Liver (tissue), 9 donors: ENCODE measurements around the gene SHH. TPM values are rescaled to one million over a fixed set of nuclear protein-coding genes. Genes with fewer than 3 reads are reported as not detected.
A peak's percentile ranks its signal among the peaks of the same experiment; 100 is the strongest.

Experiments used
- DNase-seq: peaks from one replicate; pipeline ENCODE4 v3.0.0-alpha.2; 2017; ENCODE audit warnings: low spot score
- H3K27ac ChIP-seq, 2 donors: one replicate each; pipeline ENCODE4 v1.7.0; 2013; ENCODE audit warnings: inconsistent platforms in 2 of 2, low read length in 2 of 2, control low read depth in 1 of 2, low read depth in 1 of 2, mild to moderate bottlenecking in 1 of 2
- H3K27me3 ChIP-seq, 4 donors: one replicate each; pipeline versions ENCODE4 v1.6.1 to v1.7.0; 2013; ENCODE audit warnings: low read length in 3 of 4, inconsistent platforms in 1 of 4, mild to moderate bottlenecking in 1 of 4, moderate library complexity in 1 of 4; ENCODE audit not compliant: control insufficient read depth in 4 of 4, insufficient read depth in 4 of 4
- H3K36me3 ChIP-seq, 4 donors: one replicate each; pipeline versions ENCODE4 v1.6.1 to v1.7.0; 2013; ENCODE audit warnings: low read length in 3 of 4, mild to moderate bottlenecking in 3 of 4, low read depth in 1 of 4, moderate library complexity in 1 of 4; ENCODE audit not compliant: control insufficient read depth in 4 of 4, insufficient read depth in 3 of 4
- H3K4me1 ChIP-seq, 4 donors: one replicate each; pipeline versions ENCODE4 v1.6.1 to v1.7.0; 2013; ENCODE audit warnings: low read length in 3 of 4, mild to moderate bottlenecking in 3 of 4, moderate library complexity in 1 of 4; ENCODE audit not compliant: control insufficient read depth in 4 of 4, insufficient read depth in 4 of 4
- H3K4me3 ChIP-seq, 3 donors: one replicate each; pipeline versions ENCODE4 v1.6.1 to v1.7.0; 2013; ENCODE audit warnings: low read length in 3 of 3, control low read depth in 1 of 3, low read depth in 1 of 3, mild to moderate bottlenecking in 1 of 3
- H3K9ac ChIP-seq, 2 donors: one replicate each; pipeline ENCODE4 v1.7.0; 2013; ENCODE audit warnings: low read length in 2 of 2, mild to moderate bottlenecking in 2 of 2, moderate library complexity in 2 of 2, control low read depth in 1 of 2, low read depth in 1 of 2
- H3K9me3 ChIP-seq, 4 donors: one replicate each; pipeline versions ENCODE4 v1.6.1 to v1.7.0; 2013; ENCODE audit warnings: low read length in 3 of 4; ENCODE audit not compliant: control insufficient read depth in 4 of 4
- CTCF ChIP-seq: fragments of 150-350 bp; IDR thresholded peaks from 2 replicates; pipeline ENCODE4 v1.5.1; 2017; ENCODE audit warnings: improper control_type of control experiment, low read depth, low read length; ENCODE audit not compliant: missing input control
- EGR1 ChIP-seq, 2 donors: IDR thresholded peaks; 2 replicates each; pipeline ENCODE4 v1.6.1; 2016 to 2018; ENCODE audit warnings: antibody characterized with exemption in 2 of 2, low read depth in 2 of 2
- FOXA1 ChIP-seq: IDR thresholded peaks from 2 replicates; pipeline ENCODE4 v1.6.1; 2016; ENCODE audit warnings: antibody characterized with exemption
- GABPA ChIP-seq, 2 donors: IDR thresholded peaks in 1 of 2; conservative IDR thresholded peaks in 1 of 2; 2 replicates each; pipeline ENCODE4 v1.6.1; 2016; ENCODE audit warnings: antibody characterized with exemption in 2 of 2, mild to moderate bottlenecking in 1 of 2, moderate library complexity in 1 of 2
- HNF4A ChIP-seq, 2 donors: conservative IDR thresholded peaks; 2 replicates each; pipeline ENCODE4 v1.6.1; 2016; ENCODE audit warnings: antibody characterized with exemption in 2 of 2, mild to moderate bottlenecking in 2 of 2
- HNF4G ChIP-seq: IDR thresholded peaks from 2 replicates; pipeline ENCODE4 v1.6.1; 2016; ENCODE audit warnings: antibody characterized with exemption
- JUND ChIP-seq, 2 donors: IDR thresholded peaks; 2 replicates each; pipeline ENCODE4 v1.6.1; 2016; ENCODE audit warnings: antibody characterized with exemption in 2 of 2
- NR2F2 ChIP-seq: IDR thresholded peaks from 2 replicates; pipeline ENCODE4 v1.6.1; 2016; ENCODE audit warnings: antibody characterized with exemption
- REST ChIP-seq: IDR thresholded peaks from 2 replicates; pipeline ENCODE4 v1.6.1; 2016; ENCODE audit warnings: antibody characterized with exemption, mild to moderate bottlenecking
- RXRA ChIP-seq, 2 donors: IDR thresholded peaks; 2 replicates each; pipeline ENCODE4 v1.6.1; 2017 to 2018; ENCODE audit warnings: antibody characterized with exemption in 2 of 2, mild to moderate bottlenecking in 1 of 2
- SP1 ChIP-seq: IDR thresholded peaks from 2 replicates; pipeline ENCODE4 v1.6.1; 2018; ENCODE audit warnings: antibody characterized with exemption, mild to moderate bottlenecking
- TAF1 ChIP-seq: conservative IDR thresholded peaks from 2 replicates; pipeline ENCODE4 v1.6.1; 2016; ENCODE audit warnings: antibody characterized with exemption, mild to moderate bottlenecking
- YY1 ChIP-seq: IDR thresholded peaks from 2 replicates; pipeline ENCODE4 v1.6.1; 2016; ENCODE audit warnings: antibody characterized with exemption, mild to moderate bottlenecking
- ZBTB33 ChIP-seq: IDR thresholded peaks from 2 replicates; pipeline ENCODE4 v1.6.1; 2016; ENCODE audit warnings: antibody characterized with exemption
- WGBS: extraction: QIAGEN DNeasy Blood & Tissue Kit; methylation state at CpG from one replicate; pipeline ENCODE4 v1.1.7; 2013; 5-methylcytosine and 5-hydroxymethylcytosine counted together
- polyA plus RNA-seq, 2 donors: library from polyadenylated mRNA; stranded (reverse) in 1 of 2; unstranded in 1 of 2; fragments of 200-250 nt in 1 of 2; fragments of >200 nt in 1 of 2; fragmentation: Nextera tagmentation in 1 of 2; extraction: Ambion mirVana in 1 of 2; gene quantifications; one replicate each; pipeline versions ENCODE4 v1.2.1 to v1.2.3, GENCODE V29; 2013 to 2015
- total RNA-seq, 2 donors: library from RNA; depleted of rRNA; stranded (reverse); fragments of >200 nt; gene quantifications; one replicate each; pipeline ENCODE4 v1.2.3, GENCODE V29; 2014
- donor health status: healthy.
- donor health status: healthy.
- donor health status: healthy.
- donor health status: healthy.
- donor health status: healthy.

The SHH gene
- total and polyA plus RNA-seq, 4 donors: 3.9 to 10.0 (median 5.2) TPM

GRCh38 chr7:155811560-155811894, 736 bp downstream of the SHH start:
- Histone ChIP-seq H3K27ac (no peak overlapping the region), H3K4me1 (peaks cover 11 to 66% (median 43%) of the 10 kb centered on the region in 4 donors), H3K36me3 (no peaks in the 10 kb centered on the region), H3K9ac (no peak overlapping the region), H3K4me3 (peak overlapping the region in 2 of 3 donors; percentile 58 to 63), H3K27me3 (peaks cover 0 to 3% (median 0%) of the 10 kb centered on the region in 4 donors), H3K9me3 (no peaks in the 10 kb centered on the region)
- WGBS: 5% methylated on average over 13 of the region's 13 CpGs
- no peak for TF ChIP-seq REST
- no peak for DNase-seq

GRCh38 chr7:155810770-155811559, 1.3 kb downstream of the SHH start:
- H3K9ac ChIP-seq: no peak overlapping the region
- peak overlapping the region; percentile 93 to 99 for H3K27ac ChIP-seq
- peaks cover 0 to 3% (median 0%) of the 10 kb centered on the region in 4 donors for H3K27me3 ChIP-seq
- H3K9me3 ChIP-seq: no peaks in the 10 kb centered on the region
- TF ChIP-seq JUND (IDR thresholded peaks at IDR 0.05) (no peak), HNF4A (conservative IDR thresholded peaks at IDR 0.05) (peak; percentile 10 to 13)
- no peak for DNase-seq
- 12% methylated on average over 21 of the region's 21 CpGs for WGBS
- H3K4me1 ChIP-seq: peaks cover 11 to 71% (median 43%) of the 10 kb centered on the region in 4 donors
- H3K36me3 ChIP-seq: peaks cover 0 to 2% (median under 1%) of the 10 kb centered on the region in 4 donors
- H3K4me3 ChIP-seq: peak overlapping the region in 2 of 3 donors; percentile 80 to 81

- Histone ChIP-seq H3K27ac (peak overlapping the region; percentile 93 to 99), H3K36me3 (peaks cover 0 to 3% (median under 1%) of the 10 kb centered on the region in 4 donors), H3K4me1 (peaks cover 11 to 79% (median 42%) of the 10 kb centered on the region in 4 donors), H3K4me3 (peak overlapping the region; percentile 49 to 81 (median 80)), H3K9ac (peak overlapping the region in 1 of 2 donors; percentile 74), H3K27me3 (peaks cover 0 to 3% (median 0%) of the 10 kb centered on the region in 4 donors), H3K9me3 (no peaks in the 10 kb centered on the region)
- DNase-seq: no peak
- WGBS: 1% methylated on average over 69 of the region's 69 CpGs
- TF ChIP-seq RXRA (IDR thresholded peaks at IDR 0.05) (no peak), EGR1 (IDR thresholded peaks at IDR 0.05; ENCODE audit: low read depth in 2 of 2) (no peak), REST (no peak), YY1 (no peak), ZBTB33 (no peak), NR2F2 (no peak), SP1 (no peak), CTCF (no peak), FOXA1 (no peak), GABPA (IDR thresholded peaks at IDR 0.05 in 1 of 2, conservative IDR thresholded peaks at IDR 0.05 in 1 of 2) (no peak), HNF4G (no peak), HNF4A (conservative IDR thresholded peaks at IDR 0.05) (no peak), TAF1 (no peak)
Observed at GRCh38 chr7:155809947-155810769, 2.1 kb downstream of the SHH start.
